CD8-positive, alpha-beta memory T cell (primary cell): ENCODE measurements around the gene FILIP1. TPM values are rescaled to one million over a fixed set of nuclear protein-coding genes. Genes with fewer than 3 reads are reported as not detected.
A peak's percentile ranks its signal among the peaks of the same experiment; 100 is the strongest.

ENCODE experiments used
- CTCF ChIA-PET: fragments of 350-600 bp; sonication (Branson Sonifier 250); formaldehyde crosslinking; loops from one replicate; lab custom pipeline; 2021; ENCODE audit warnings: antibody characterized with exemption; lab: Charles Lee
- POLR2A ChIA-PET: fragments of 350-600 bp; sonication (Branson Sonifier 250); formaldehyde crosslinking; loops from one replicate; lab custom pipeline; 2021; ENCODE audit warnings: antibody characterized with exemption; lab: Charles Lee
- DNase-seq, 5 donors: peaks; one replicate each; pipeline versions ENCODE4 v3.0.0 to v3.0.0-alpha.2; 2020 to 2022; ENCODE audit warnings: mixed read lengths in 1 of 5
- H3K27ac ChIP-seq: one replicate; pipeline ENCODE4 v1.7.0; 2013; ENCODE audit warnings: low read depth, mild to moderate bottlenecking, low read length, moderate library complexity
- H3K27me3 ChIP-seq: 2 replicates; pipeline ENCODE4 v1.7.0; 2013; ENCODE audit warnings: low read length, mild to moderate bottlenecking; ENCODE audit not compliant: insufficient read depth, poor library complexity, severe bottlenecking
- H3K36me3 ChIP-seq: 2 replicates; pipeline ENCODE4 v1.7.0; 2013; ENCODE audit warnings: mild to moderate bottlenecking, low read length, moderate library complexity; ENCODE audit not compliant: insufficient read depth
- H3K4me1 ChIP-seq: 2 replicates; pipeline ENCODE4 v1.7.0; 2013; ENCODE audit warnings: mild to moderate bottlenecking, low read length, moderate library complexity; ENCODE audit not compliant: insufficient read depth
- H3K4me3 ChIP-seq: 2 replicates; pipeline ENCODE4 v1.7.0; 2013; ENCODE audit warnings: mild to moderate bottlenecking, low read length
- H3K9me3 ChIP-seq: 2 replicates; pipeline ENCODE4 v1.7.0; 2013; ENCODE audit warnings: mild to moderate bottlenecking, low read length
- H3K27ac Mint-ChIP-seq, 8 donors: one replicate each; pipeline ENCODE4 v1.8.0; 2020 to 2021; ENCODE audit warnings: mixed read lengths in 8 of 8, mild to moderate bottlenecking in 6 of 8, inconsistent platforms in 3 of 8, moderate library complexity in 3 of 8
- H3K27me3 Mint-ChIP-seq, 2 donors: one replicate each; pipeline ENCODE4 v1.8.0; 2020 to 2021; ENCODE audit warnings: mixed read lengths in 2 of 2, mild to moderate bottlenecking in 1 of 2, moderate library complexity in 1 of 2
- H3K36me3 Mint-ChIP-seq, 3 donors: one replicate each; pipeline ENCODE4 v1.8.0; 2020 to 2021; ENCODE audit warnings: mixed read lengths in 3 of 3, inconsistent platforms in 1 of 3, mild to moderate bottlenecking in 1 of 3
- H3K4me1 Mint-ChIP-seq, 3 donors: one replicate each; pipeline ENCODE4 v1.8.0; 2020 to 2021; ENCODE audit warnings: mixed read lengths in 3 of 3, inconsistent platforms in 1 of 3, mild to moderate bottlenecking in 1 of 3
- H3K4me3 Mint-ChIP-seq, 7 donors: one replicate each; pipeline ENCODE4 v1.8.0; 2020 to 2021; ENCODE audit warnings: mixed read lengths in 7 of 7, mild to moderate bottlenecking in 6 of 7, moderate library complexity in 4 of 7, inconsistent platforms in 2 of 7
- H3K9me3 Mint-ChIP-seq, 5 donors: one replicate each; pipeline ENCODE4 v1.8.0; 2020 to 2022; ENCODE audit warnings: mixed read lengths in 5 of 5, mild to moderate bottlenecking in 3 of 5, moderate library complexity in 2 of 5, inconsistent platforms in 1 of 5
- polyA plus RNA-seq: library from polyadenylated mRNA; unstranded; fragments of 300-500 nt; fragmentation: Illumina TruSeq; gene quantifications from one replicate; pipeline ENCODE4 v1.2.3, GENCODE V29; 2021
- total RNA-seq, 2 experiments: library from RNA; stranded (reverse); gene quantifications; one replicate each; pipeline ENCODE4 v1.2.3, GENCODE V29; 2021

The FILIP1 gene
- total and polyA plus RNA-seq, 3 experiments from 2014 or later: not detected

DNA sequence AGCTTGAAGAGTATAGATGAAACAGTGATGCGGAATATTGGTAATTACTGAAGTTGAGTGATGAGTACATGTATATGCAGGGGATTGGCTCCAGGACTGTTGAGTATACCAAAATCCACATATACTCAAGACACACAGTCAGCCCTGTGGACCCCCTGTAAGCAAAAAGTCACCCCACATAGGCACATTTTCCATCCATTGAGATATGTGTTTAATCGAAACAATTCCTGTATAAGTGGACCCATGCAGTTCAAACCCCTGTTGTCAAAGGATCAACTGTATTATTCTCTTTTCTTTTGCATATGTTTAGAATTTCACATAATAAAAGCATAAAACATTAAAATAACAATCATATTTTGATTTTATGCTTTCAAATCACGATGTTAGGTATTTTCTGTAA is 32.1 kb upstream of the FILIP1 start:
- Mint-ChIP-seq H3K4me1 (no peaks in the 10 kb centered on the region), H3K4me3 (no peak overlapping the region), H3K9me3 (no peaks in the 10 kb centered on the region), H3K27me3 (peaks cover 6 to 33% of the 10 kb centered on the region in 2 donors), H3K27ac (no peak overlapping the region), H3K36me3 (no peaks in the 10 kb centered on the region)
- Histone ChIP-seq H3K36me3 (no peaks in the 10 kb centered on the region), H3K27me3 (no peaks in the 10 kb centered on the region), H3K4me3 (no peak overlapping the region), H3K9me3 (no peaks in the 10 kb centered on the region), H3K27ac (no peak overlapping the region), H3K4me1 (no peaks in the 10 kb centered on the region)
- no peak for DNase-seq
- POLR2A ChIA-PET: no interaction called here
- CTCF ChIA-PET: interaction anchor here (1.0 to 1.2 kb wide), 2 partner anchors 17 to 229 kb away, joined by 3 read pairs; no protein-coding TSS in a partner anchor

DNA sequence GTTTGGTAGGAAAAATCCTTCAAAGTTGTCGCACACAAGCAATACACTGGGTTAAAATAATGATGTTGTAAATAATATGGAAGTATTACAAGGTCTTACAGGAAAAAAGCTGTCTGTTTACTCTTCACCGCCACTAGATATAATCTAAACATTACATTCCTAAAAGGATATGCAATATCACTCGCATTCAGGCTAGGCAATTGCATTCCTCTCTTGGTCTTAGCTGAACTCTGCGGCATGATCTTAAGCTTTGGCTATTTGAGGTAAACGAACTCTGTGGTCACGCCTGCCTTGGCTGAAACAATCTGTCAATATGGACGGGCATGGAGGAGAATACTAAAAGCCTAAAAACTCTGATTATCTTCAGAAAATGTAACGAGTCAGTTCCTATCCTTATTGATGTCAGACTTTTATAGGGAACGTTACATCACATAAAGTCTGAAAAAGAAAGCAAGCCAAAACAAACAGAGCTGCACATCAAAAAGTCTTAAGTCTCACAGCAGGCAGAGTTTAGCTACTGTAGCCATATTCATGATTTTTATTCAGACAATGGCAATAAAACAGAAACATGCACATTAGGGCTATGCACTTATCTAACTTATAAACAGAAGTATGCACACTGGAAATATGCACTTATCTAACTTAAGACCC is 30.8 kb upstream of the FILIP1 start:
- H3K27me3 ChIP-seq: no peaks in the 10 kb centered on the region
- ChIA-PET CTCF (interaction anchor here (0.8 to 0.9 kb wide), 2 partner anchors 13 to 227 kb away, joined by 3 read pairs; no protein-coding TSS in a partner anchor), POLR2A (no interaction called here)
- no peaks in the 10 kb centered on the region for H3K9me3 ChIP-seq
- H3K27ac Mint-ChIP-seq: no peak overlapping the region
- DNase-seq: no peak
- H3K36me3 Mint-ChIP-seq: no peaks in the 10 kb centered on the region
- H3K36me3 ChIP-seq: no peaks in the 10 kb centered on the region
- H3K4me3 ChIP-seq: no peak overlapping the region
- H3K27me3 Mint-ChIP-seq: peaks cover 6 to 24% of the 10 kb centered on the region in 2 donors
- no peaks in the 10 kb centered on the region for H3K4me1 Mint-ChIP-seq
- no peaks in the 10 kb centered on the region for H3K4me1 ChIP-seq
- no peak overlapping the region for H3K4me3 Mint-ChIP-seq
- H3K9me3 Mint-ChIP-seq: no peaks in the 10 kb centered on the region
- H3K27ac ChIP-seq: no peak overlapping the region

DNA sequence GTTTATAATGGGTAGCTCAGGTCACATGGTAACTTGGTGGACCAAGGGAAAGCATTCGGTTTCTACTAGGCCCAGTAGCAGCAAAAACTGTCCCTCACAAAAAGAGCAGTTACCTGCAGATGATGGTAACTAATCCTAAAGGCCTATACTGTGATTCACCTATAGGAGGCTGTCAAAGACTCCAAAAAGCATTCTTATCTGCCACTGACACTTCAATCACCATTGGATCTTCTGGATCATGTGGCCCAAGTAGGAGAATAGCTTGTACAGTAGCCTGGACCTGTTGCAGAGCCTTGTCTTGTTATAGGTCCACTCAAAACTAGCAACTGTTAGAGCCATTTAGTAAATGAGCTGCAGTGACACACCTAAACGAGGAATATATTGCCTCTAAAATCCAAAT is 23.2 kb upstream of the FILIP1 start:
- POLR2A ChIA-PET: no interaction called here
- Mint-ChIP-seq H3K36me3 (no peaks in the 10 kb centered on the region), H3K4me3 (no peak overlapping the region), H3K27ac (no peak overlapping the region), H3K4me1 (no peaks in the 10 kb centered on the region), H3K27me3 (peaks cover 0 to under 1% of the 10 kb centered on the region in 2 donors), H3K9me3 (no peaks in the 10 kb centered on the region)
- H3K27me3 ChIP-seq: no peaks in the 10 kb centered on the region
- no peak overlapping the region for H3K27ac ChIP-seq
- no peaks in the 10 kb centered on the region for H3K4me1 ChIP-seq
- no peaks in the 10 kb centered on the region for H3K9me3 ChIP-seq
- H3K36me3 ChIP-seq: no peaks in the 10 kb centered on the region
- H3K4me3 ChIP-seq: no peak overlapping the region
- no peak for DNase-seq
- CTCF ChIA-PET: no interaction called here

DNA sequence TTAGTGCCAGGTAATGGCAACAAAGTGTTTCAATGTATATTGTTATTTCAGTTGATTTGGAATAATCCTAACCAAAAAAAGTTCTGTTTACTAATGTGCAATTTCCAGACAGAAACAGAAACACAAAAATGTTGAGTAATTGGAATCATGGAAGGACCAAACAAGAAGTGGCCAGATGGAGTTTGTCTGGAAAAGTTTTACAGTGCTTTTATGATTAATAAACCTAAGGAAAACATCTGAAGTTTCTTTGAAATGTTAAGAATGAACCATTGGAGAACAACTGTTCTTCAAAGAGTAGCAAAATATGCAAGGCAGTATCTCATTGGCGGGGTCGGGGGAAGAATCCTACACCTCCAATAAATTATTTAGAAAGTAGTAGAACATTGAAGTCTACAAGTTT is 19.0 kb upstream of the FILIP1 start:
- ChIA-PET CTCF (interaction anchor here (1.4 kb wide), 1 partner anchor 12 kb away, joined by 3 read pairs; no protein-coding TSS in a partner anchor), POLR2A (no interaction called here)
- H3K4me3 ChIP-seq: no peak overlapping the region
- H3K27ac ChIP-seq: no peak overlapping the region
- Mint-ChIP-seq H3K27me3 (peaks cover 0 to 2% of the 10 kb centered on the region in 2 donors), H3K9me3 (no peaks in the 10 kb centered on the region), H3K4me3 (no peak overlapping the region), H3K36me3 (no peaks in the 10 kb centered on the region), H3K4me1 (no peaks in the 10 kb centered on the region), H3K27ac (no peak overlapping the region)
- H3K36me3 ChIP-seq: no peaks in the 10 kb centered on the region
- no peaks in the 10 kb centered on the region for H3K9me3 ChIP-seq
- H3K27me3 ChIP-seq: no peaks in the 10 kb centered on the region
- H3K4me1 ChIP-seq: no peaks in the 10 kb centered on the region
- no peak for DNase-seq

DNA sequence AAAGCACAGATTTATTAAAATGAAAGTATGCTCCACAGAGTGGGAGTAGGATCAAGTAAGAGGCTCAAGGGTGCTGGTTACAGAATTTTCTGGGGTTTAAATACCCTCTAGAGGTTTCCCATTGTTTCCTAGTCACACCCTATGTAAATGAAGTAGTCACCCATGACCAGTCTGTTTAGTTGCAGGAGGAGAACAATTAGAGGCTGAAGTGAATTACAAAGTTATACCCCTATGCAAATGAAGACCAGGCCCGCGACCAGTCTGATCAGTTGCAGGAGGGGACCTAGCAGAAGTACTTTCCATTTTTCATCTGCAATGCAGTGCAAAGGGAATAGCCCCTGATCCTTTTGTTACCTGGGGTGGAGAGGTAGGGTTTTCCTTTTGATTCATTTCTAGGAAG is 11.8 kb upstream of the FILIP1 start:
- Histone ChIP-seq H3K27me3 (no peaks in the 10 kb centered on the region), H3K36me3 (no peaks in the 10 kb centered on the region), H3K9me3 (no peaks in the 10 kb centered on the region), H3K27ac (no peak overlapping the region), H3K4me1 (no peaks in the 10 kb centered on the region), H3K4me3 (no peak overlapping the region)
- CTCF ChIA-PET: no interaction called here
- Mint-ChIP-seq H3K36me3 (no peaks in the 10 kb centered on the region), H3K9me3 (no peaks in the 10 kb centered on the region), H3K4me1 (no peaks in the 10 kb centered on the region), H3K27me3 (no peaks in the 10 kb centered on the region), H3K27ac (no peak overlapping the region), H3K4me3 (no peak overlapping the region)
- POLR2A ChIA-PET: no interaction called here
- DNase-seq: no peak

DNA sequence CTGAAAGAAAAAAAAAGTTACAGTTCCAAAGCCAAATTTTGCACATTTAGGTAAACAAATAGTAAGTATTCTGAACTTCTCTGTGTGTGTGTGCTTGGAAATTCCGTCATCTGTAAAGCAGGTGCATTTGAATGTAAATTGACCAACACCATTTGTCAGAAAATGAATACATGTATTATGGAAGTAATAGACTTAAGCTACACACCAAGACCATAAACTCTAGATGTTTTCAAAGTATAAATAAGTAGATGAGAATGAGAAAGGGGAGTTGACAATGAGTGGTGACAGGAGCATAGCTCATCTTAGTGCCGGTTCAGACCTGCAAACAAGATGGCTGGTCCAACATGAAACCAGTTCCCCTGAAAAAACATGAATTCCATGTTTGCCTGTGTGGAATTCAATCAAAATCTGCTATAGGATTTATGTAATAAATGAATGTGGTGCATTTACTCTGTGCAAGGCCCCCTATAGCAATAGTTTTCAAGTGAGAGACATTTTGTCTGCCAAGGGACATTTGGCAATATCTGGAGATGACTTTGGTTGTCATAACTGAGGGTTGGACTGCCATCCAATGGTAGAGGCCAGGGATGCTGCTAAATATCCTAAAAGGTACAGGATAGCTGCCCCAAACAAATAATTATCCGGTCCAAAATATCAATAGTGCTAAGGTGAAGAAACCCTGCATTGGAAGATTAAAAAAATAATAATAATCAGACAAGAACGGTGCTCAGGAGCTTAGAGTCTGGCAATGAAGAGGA is 11.0 kb upstream of the FILIP1 start:
- H3K36me3 ChIP-seq: no peaks in the 10 kb centered on the region
- Mint-ChIP-seq H3K9me3 (no peaks in the 10 kb centered on the region), H3K4me1 (no peaks in the 10 kb centered on the region), H3K27ac (peak overlapping the region in 1 of 8 donors; percentile 55), H3K4me3 (no peak overlapping the region), H3K36me3 (no peaks in the 10 kb centered on the region), H3K27me3 (no peaks in the 10 kb centered on the region)
- ChIA-PET CTCF (no interaction called here), POLR2A (no interaction called here)
- H3K27ac ChIP-seq: no peak overlapping the region
- no peak for DNase-seq
- H3K9me3 ChIP-seq: no peaks in the 10 kb centered on the region
- no peak overlapping the region for H3K4me3 ChIP-seq
- no peaks in the 10 kb centered on the region for H3K27me3 ChIP-seq
- H3K4me1 ChIP-seq: no peaks in the 10 kb centered on the region

DNA sequence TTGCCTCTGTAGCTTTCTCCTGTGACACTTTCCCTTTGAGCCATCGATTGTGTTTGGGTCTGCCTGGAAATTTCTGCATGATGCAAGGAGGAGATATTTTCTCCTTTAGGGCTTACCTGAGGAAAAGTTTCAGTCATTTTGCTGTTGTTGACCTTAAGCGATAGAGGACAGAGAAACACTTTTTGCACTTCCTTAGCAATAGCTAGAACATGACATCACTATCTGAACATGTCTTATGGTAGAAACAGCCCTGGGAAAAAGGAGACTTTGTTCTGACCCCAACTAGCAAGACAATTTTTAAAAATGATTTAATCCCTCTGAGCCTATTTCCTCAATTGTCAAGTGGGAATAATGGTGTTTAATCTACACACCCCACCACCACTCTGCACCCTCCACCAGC is 9.7 kb upstream of the FILIP1 start:
- H3K9me3 Mint-ChIP-seq: no peaks in the 10 kb centered on the region
- no peaks in the 10 kb centered on the region for H3K36me3 ChIP-seq
- DNase-seq: no peak
- H3K4me3 ChIP-seq: no peak overlapping the region
- ChIA-PET POLR2A (no interaction called here), CTCF (no interaction called here)
- H3K27ac Mint-ChIP-seq: no peak overlapping the region
- no peak overlapping the region for H3K4me3 Mint-ChIP-seq
- H3K27ac ChIP-seq: no peak overlapping the region
- no peaks in the 10 kb centered on the region for H3K27me3 ChIP-seq
- H3K4me1 ChIP-seq: no peaks in the 10 kb centered on the region
- no peaks in the 10 kb centered on the region for H3K9me3 ChIP-seq
- H3K36me3 Mint-ChIP-seq: no peaks in the 10 kb centered on the region
- no peaks in the 10 kb centered on the region for H3K27me3 Mint-ChIP-seq
- no peaks in the 10 kb centered on the region for H3K4me1 Mint-ChIP-seq

DNA sequence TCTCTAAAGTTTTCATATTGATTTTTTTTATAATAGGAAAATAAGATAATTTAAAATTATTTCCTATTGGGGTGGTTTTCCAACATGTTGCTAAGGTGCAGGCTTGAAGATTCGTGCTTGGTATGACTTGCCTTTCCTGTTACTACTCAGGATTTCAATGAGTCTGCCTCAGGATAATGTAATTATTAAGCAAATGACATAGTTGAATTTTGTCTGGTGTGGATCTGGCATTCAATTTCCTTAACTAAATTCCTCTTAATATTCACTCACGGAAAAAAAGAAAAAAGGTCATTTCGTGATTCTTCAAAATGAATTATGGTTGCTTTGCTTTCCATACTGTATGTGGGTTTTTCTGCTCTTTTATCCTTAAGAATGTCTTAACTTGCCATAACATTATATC is 9.3 kb upstream of the FILIP1 start:
- H3K4me3 ChIP-seq: no peak overlapping the region
- no peak for DNase-seq
- no peaks in the 10 kb centered on the region for H3K27me3 ChIP-seq
- Mint-ChIP-seq H3K4me3 (no peak overlapping the region), H3K9me3 (no peaks in the 10 kb centered on the region), H3K4me1 (no peaks in the 10 kb centered on the region), H3K27me3 (no peaks in the 10 kb centered on the region), H3K36me3 (no peaks in the 10 kb centered on the region), H3K27ac (no peak overlapping the region)
- H3K36me3 ChIP-seq: no peaks in the 10 kb centered on the region
- no peaks in the 10 kb centered on the region for H3K4me1 ChIP-seq
- ChIA-PET CTCF (no interaction called here), POLR2A (no interaction called here)
- H3K9me3 ChIP-seq: no peaks in the 10 kb centered on the region
- no peak overlapping the region for H3K27ac ChIP-seq
